Activated naive CD4-positive, alpha-beta T cell treated with Interleukin-2 at 50 U/mL for 16 hours (primary cell): ENCODE data around the gene WDFY2.
A peak's percentile ranks its signal among the peaks of the same experiment; 100 is the strongest.
"Not testable (repeated sequence)": the region's sequence is repeated elsewhere in the genome, so short reads cannot be mapped to it uniquely, and the experiment has no call there.

Source experiments
- DNase-seq: peaks from one replicate; pipeline ENCODE4 v3.0.0-alpha.2; 2020

WDFY2 gene

DNA sequence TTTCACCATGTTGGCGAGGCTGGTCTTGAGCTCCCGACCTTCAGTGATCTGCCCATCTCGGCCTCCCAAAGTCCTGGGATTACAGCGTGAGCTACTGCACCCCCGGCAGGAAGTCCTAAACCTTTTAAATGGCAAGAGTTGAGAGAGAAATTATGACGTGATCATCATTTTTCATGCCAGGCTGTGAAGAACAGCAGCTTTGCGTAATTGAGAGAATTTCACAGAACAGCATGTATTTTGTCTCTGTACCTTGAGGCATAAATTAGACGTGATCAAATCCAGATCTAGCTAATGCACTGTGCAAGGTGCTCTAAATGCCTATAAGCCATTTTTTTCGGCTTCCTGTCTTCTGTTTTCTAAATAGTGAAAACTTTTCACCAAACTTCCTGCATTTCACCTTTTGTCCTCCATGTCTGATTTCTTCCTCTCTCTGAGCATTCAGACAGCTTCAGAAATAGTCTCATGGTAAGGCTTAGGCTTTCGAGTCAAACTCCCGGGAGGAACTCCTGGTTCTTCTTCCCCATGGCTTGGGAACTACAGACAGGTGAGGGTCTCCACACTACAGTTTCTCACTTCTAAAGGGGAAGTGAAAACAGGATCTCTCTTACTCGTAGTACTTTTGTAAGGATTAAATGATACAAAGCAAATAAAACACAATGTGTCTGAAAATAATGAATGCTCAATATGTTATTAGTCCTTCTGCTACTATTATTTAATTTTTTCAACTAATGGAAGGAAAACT lies 51.0 kb downstream of the WDFY2 start:
- DNase-seq = no peak

- no peak for DNase-seq
Measured at GRCh38 chr13:51636349-51636890, 52.2 kb downstream of the WDFY2 start.

- DNase-seq = no peak
Measured at GRCh38 chr13:51637852-51638215, 53.6 kb downstream of the WDFY2 start.

DNA sequence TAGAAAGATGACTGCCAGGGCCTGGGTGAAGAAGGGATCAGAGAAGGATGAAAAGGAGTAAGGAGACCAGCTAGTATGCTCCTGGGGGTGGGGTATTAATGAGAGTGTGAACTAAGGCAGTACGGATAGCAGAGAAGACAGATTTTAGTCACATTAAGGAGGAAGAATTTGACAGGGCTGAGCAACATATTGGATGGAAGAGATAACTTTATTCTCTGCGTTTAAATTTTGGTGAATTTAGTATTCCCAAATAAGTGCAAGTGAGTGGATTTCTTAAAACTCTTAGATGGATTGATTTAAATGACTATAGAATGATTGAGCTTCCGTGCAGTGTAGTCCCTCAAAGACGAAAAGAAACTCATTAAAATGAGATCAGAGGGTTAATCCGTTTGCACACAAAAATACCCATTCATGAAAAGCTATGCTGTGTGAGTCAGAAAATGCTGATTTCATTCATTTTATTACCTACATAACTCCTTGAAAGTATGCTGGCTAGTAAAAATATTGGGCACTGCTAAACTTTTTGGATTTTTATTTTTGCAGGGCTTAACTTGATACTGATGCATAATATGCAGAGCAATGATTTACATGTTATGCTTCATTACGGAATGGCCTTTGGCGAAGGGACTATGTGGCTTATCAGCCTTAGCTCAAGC lies 54.1 kb downstream of the WDFY2 start:
- DNase-seq = no peak

- DNase-seq = no peak
Measured at GRCh38 chr13:51639171-51639570, 54.9 kb downstream of the WDFY2 start.

GRCh38 chr13:51640696-51641095 lies 56.4 kb downstream of the WDFY2 start:
- not testable (repeated sequence) for DNase-seq

DNA sequence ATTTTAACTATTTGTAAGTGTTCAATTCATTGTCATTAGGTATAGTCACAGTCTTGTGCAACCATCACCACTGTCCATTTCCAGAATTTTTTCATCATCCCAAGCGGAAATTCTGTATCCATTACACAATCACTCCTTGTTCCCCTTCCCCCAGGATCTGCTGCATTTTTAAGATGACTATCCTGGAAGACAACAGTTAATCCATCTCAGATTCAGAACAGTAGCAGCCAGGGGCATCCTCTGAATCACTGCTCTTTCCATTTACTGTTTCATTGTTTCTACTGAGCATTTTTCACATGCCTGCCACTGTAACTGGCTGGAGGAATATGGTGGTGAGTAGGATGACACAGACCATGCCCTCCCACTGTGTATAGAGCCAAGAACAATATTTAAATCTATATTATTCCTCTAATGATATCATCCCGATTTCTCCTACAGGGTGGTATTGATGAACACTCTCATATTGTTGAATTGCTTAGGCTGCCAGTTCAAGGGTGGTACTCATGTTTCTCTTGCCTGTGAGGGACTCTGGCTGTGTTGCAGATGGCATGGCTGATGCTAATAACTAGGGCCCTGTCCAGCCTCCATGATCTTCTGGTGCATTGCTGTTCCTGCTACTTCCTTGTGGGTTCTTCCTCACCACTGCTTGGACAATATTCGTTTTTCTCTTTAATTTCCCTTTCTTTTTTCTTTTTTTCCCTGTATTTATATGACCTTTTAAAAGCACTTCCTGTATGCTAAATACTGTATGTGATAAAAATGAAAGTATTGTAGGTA lies 59.0 kb downstream of the WDFY2 start:
- no peak for DNase-seq

GRCh38 chr13:51643882-51644281 lies 59.6 kb downstream of the WDFY2 start:
- no peak for DNase-seq

DNA sequence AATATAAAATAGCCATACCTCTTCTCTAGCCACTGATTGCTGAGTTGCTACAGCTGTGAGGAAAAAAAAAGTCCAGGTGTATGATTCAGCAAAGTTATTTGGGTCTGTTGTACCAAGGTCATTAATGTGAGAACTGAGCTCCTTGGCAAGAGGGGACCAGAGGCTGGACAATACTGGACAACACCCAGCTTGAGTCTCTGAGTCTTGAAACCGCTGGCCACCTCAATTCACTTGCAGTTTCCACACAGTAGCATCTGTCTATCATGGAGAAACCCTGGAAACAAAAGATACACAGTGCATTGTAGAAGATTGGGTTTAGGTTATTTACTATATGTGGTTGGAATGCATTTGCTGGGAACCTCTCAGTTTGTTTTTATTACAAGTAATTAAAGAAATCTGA lies 60.4 kb downstream of the WDFY2 start:
- no peak for DNase-seq

- DNase-seq = peak; percentile 34
Measured at GRCh38 chr13:51645154-51645650, 60.9 kb downstream of the WDFY2 start.

GRCh38 chr13:51645761-51646670 lies 61.8 kb downstream of the WDFY2 start:
- DNase-seq = peak; percentile 14

- DNase-seq = no peak
Measured at GRCh38 chr13:51647067-51647466, 62.8 kb downstream of the WDFY2 start.

GRCh38 chr13:51652193-51652592 lies 67.9 kb downstream of the WDFY2 start:
- DNase-seq = not testable (repeated sequence)

GRCh38 chr13:51659276-51660127 lies 75.2 kb downstream of the WDFY2 start:
- no peak for DNase-seq

GRCh38 chr13:51660813-51661212 lies 76.6 kb downstream of the WDFY2 start:
- DNase-seq = no peak

DNA sequence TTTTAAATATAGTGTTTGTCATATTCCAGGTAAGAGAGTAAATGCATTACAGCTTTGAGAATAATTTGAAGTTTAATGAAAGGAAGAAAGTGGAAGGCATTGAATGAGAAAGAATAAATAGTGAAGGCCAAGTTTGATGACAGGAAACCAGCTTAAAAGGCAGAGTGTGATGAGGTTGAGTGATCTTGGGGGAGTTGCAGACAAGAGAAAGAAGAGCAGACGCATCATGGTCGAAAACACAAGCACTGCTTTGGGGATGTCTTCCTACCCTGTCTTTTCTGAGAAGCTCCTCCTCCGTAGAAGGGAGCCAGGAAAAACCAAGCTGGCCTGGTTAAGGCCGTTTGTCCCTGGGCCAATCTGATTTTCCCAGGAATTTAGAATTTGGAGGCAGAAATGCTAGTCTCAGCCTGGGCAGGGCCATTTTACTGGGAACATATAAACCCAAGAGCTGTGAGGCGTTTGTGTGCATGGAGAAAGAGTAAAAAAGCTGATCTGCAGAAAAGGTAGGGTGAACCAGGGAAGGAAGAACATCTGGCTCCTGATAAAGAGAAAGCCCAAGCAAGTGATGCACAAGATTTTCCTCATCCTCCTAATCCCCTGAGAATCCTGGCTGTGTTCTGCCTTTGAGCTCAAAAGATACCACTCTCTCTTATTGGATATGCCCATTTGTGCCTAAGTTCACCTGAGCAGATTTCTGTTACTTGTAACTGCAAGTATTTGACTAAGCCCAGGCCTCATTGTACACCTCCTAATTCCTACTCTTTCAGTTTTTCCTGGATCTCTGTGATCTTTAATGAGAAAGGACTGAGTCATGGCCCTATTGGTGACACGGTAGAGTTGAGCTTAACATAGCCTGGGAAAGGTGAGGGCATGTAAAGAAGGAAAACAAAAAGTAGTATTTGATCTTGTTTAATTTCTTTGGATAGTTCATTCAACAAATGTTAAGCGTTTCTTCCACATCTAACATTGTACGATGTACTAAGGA lies 80.0 kb downstream of the WDFY2 start:
- DNase-seq = no peak

- no peak for DNase-seq
Measured at GRCh38 chr13:51665456-51665855, 81.2 kb downstream of the WDFY2 start.

GRCh38 chr13:51666374-51666773 lies 82.1 kb downstream of the WDFY2 start:
- DNase-seq = no peak

DNA sequence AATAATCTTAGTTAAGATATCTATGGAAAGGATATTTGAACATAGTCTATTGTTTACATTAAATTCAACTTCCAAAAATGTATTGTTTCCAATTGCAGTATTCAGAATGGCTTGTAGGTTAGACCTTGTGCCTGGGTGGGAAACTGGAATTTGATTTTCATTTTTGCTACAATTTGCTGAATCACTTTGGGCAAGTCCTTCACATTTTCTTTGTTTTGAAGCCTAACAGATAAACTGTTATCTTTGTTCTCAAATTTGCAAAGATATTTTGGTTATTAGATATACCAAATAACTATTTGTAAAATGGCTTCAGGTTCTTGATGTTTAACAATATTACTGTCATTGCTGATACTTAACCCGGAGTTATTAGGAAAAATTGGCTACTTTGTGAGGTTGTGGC lies 82.6 kb downstream of the WDFY2 start:
- DNase-seq = no peak

- DNase-seq = no peak
Measured at GRCh38 chr13:51668580-51669195, 84.4 kb downstream of the WDFY2 start.
